ENCODE measurements around the gene FBXO17.

Gene FBXO17

GRCh38 chr19:38985262-38985661 is 9.7 kb upstream of the FBXO17 start:
- Histone ChIP-seq H3K4me1 (ENCODE audit: control insufficient read depth in 2 of 2, insufficient read depth in 2 of 2, low read length in 2 of 2) (no peaks in the 10 kb centered on the region), H3K9ac (ENCODE audit: low read depth in 1 of 2, low read length in 2 of 2) (no peak overlapping the region)

GRCh38 chr19:38980583-38981374 is 5.2 kb upstream of the FBXO17 start:
- H3K27me3 ChIP-seq (ENCODE audit: control insufficient read depth in 2 of 2, insufficient read depth in 2 of 2, low read length in 2 of 2), result peaks cover 6 to 9% of the 10 kb centered on the region in 2 donors

More at GRCh38 chr19:38985262-38985661, 9.7 kb upstream of the FBXO17 start:
- Histone ChIP-seq H3K36me3 (ENCODE audit: control insufficient read depth in 2 of 2, insufficient read depth in 2 of 2, low read length in 2 of 2) (no peaks in the 10 kb centered on the region), H3K27ac (ENCODE audit: low read depth in 2 of 2, low read length in 2 of 2) (no peak overlapping the region), H3K9me3 (ENCODE audit: control insufficient read depth in 2 of 2, low read length in 2 of 2) (no peaks in the 10 kb centered on the region), H3K4me3 (ENCODE audit: low read length in 2 of 2) (no peak overlapping the region), H3K27me3 (ENCODE audit: control insufficient read depth in 2 of 2, insufficient read depth in 2 of 2, low read length in 2 of 2) (peaks cover 0 to 2% of the 10 kb centered on the region in 2 donors)

GRCh38 chr19:38979812-38980211 is 4.3 kb upstream of the FBXO17 start:
- H3K27me3 ChIP-seq (ENCODE audit: control insufficient read depth in 2 of 2, insufficient read depth in 2 of 2, low read length in 2 of 2), result peaks cover 9% of the 10 kb centered on the region in 2 donors
- H3K9me3 ChIP-seq (ENCODE audit: control insufficient read depth in 2 of 2, low read length in 2 of 2), result no peaks in the 10 kb centered on the region
- peaks cover 0 to 4% of the 10 kb centered on the region in 2 donors for H3K4me1 ChIP-seq (ENCODE audit: control insufficient read depth in 2 of 2, insufficient read depth in 2 of 2, low read length in 2 of 2)
- H3K36me3 ChIP-seq (ENCODE audit: control insufficient read depth in 2 of 2, insufficient read depth in 2 of 2, low read length in 2 of 2), result no peaks in the 10 kb centered on the region
- H3K4me3 ChIP-seq (ENCODE audit: low read length in 2 of 2), result no peak overlapping the region
- no peak overlapping the region for H3K9ac ChIP-seq (ENCODE audit: low read depth in 1 of 2, low read length in 2 of 2)
- no peak overlapping the region for H3K27ac ChIP-seq (ENCODE audit: low read depth in 2 of 2, low read length in 2 of 2)

More at GRCh38 chr19:38980583-38981374, 5.2 kb upstream of the FBXO17 start:
- H3K9me3 ChIP-seq (ENCODE audit: control insufficient read depth in 2 of 2, low read length in 2 of 2), result no peaks in the 10 kb centered on the region
- H3K4me1 ChIP-seq (ENCODE audit: control insufficient read depth in 2 of 2, insufficient read depth in 2 of 2, low read length in 2 of 2), result peaks cover 0 to 4% of the 10 kb centered on the region in 2 donors
- H3K4me3 ChIP-seq (ENCODE audit: low read length in 2 of 2), result no peak overlapping the region
- H3K36me3 ChIP-seq (ENCODE audit: control insufficient read depth in 2 of 2, insufficient read depth in 2 of 2, low read length in 2 of 2), result no peaks in the 10 kb centered on the region
- no peak overlapping the region for H3K9ac ChIP-seq (ENCODE audit: low read depth in 1 of 2, low read length in 2 of 2)
- H3K27ac ChIP-seq (ENCODE audit: low read depth in 2 of 2, low read length in 2 of 2), result no peak overlapping the region

DNA sequence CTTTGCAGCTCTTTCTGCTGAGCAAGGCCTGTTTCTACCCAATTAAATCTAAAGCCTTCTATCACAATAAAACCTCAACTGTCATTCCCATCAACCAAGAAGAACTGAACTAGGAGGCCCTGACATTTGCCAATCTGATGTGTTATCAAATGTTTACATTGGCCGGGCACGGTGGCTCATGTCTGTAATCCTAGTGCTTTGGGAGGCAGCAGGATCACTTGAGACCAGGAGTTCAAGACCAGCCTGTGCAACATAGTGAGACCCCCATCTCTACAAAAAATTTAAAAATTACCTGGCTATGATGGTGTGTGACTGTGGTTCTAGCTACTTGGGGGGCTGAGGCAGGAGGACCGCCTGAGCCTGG is 2.8 kb upstream of the FBXO17 start:
- H3K4me3 ChIP-seq (ENCODE audit: low read length in 2 of 2), result no peak overlapping the region
- H3K4me1 ChIP-seq (ENCODE audit: control insufficient read depth in 2 of 2, insufficient read depth in 2 of 2, low read length in 2 of 2), result peaks cover 0 to 4% of the 10 kb centered on the region in 2 donors
- H3K27ac ChIP-seq (ENCODE audit: low read depth in 2 of 2, low read length in 2 of 2), result no peak overlapping the region
- H3K9ac ChIP-seq (ENCODE audit: low read depth in 1 of 2, low read length in 2 of 2), result no peak overlapping the region
- no peaks in the 10 kb centered on the region for H3K9me3 ChIP-seq (ENCODE audit: control insufficient read depth in 2 of 2, low read length in 2 of 2)
- H3K36me3 ChIP-seq (ENCODE audit: control insufficient read depth in 2 of 2, insufficient read depth in 2 of 2, low read length in 2 of 2), result no peaks in the 10 kb centered on the region
- H3K27me3 ChIP-seq (ENCODE audit: control insufficient read depth in 2 of 2, insufficient read depth in 2 of 2, low read length in 2 of 2), result peaks cover 9 to 11% of the 10 kb centered on the region in 2 donors

DNA sequence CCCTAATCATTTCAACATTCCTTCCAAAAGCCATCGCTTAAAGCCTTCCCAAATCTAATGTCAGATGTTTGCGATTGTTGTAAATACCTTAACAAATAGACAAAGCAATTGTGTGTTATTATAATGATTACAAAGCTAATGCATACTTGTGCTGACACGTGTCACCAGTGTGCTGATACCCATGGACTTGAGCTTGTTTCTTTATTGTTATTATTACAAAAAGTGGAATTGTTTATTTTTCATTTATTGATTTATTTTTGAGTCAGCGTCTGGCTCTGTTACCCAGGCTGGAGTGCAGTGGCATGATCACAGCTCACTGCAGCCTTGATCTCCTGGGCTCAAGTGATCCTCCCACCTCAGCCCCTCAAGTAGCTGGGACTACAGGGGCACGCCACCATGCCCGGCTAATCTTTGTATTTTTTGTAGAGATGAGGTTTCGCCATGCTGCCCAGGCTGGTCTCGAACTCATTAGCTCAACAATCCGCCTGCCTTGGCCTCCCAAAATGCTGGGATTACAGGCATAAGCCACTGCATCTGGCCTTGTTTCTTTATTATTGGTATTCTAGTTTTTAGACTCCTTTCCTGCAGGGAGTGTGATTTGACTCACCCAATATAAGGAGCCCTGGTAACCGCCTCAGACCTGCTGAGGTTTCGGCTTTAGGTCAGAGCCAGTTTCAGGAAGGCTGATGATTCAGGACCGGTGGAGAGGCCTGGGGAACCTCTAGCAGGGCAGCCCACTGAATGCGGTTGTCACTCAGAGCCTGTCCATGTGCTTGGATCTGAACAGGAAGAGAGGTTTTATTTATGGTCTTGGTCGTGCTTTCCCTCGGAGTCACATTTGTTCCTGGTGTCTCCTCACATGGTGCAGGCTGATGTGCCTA is 2.1 kb upstream of the FBXO17 start:
- Histone ChIP-seq H3K4me3 (ENCODE audit: low read length in 2 of 2) (no peak overlapping the region), H3K9me3 (ENCODE audit: control insufficient read depth in 2 of 2, low read length in 2 of 2) (no peaks in the 10 kb centered on the region), H3K27me3 (ENCODE audit: control insufficient read depth in 2 of 2, insufficient read depth in 2 of 2, low read length in 2 of 2) (peaks cover 9 to 11% of the 10 kb centered on the region in 2 donors), H3K9ac (ENCODE audit: low read depth in 1 of 2, low read length in 2 of 2) (no peak overlapping the region), H3K4me1 (ENCODE audit: control insufficient read depth in 2 of 2, insufficient read depth in 2 of 2, low read length in 2 of 2) (peaks cover 0 to 4% of the 10 kb centered on the region in 2 donors), H3K27ac (ENCODE audit: low read depth in 2 of 2, low read length in 2 of 2) (no peak overlapping the region), H3K36me3 (ENCODE audit: control insufficient read depth in 2 of 2, insufficient read depth in 2 of 2, low read length in 2 of 2) (no peaks in the 10 kb centered on the region)

- no peaks in the 10 kb centered on the region for H3K36me3 ChIP-seq (ENCODE audit: control insufficient read depth in 2 of 2, insufficient read depth in 2 of 2, low read length in 2 of 2)
- H3K4me3 ChIP-seq (ENCODE audit: low read length in 2 of 2), result peak overlapping the region; percentile 6 to 44
- peaks cover 9 to 11% of the 10 kb centered on the region in 2 donors for H3K27me3 ChIP-seq (ENCODE audit: control insufficient read depth in 2 of 2, insufficient read depth in 2 of 2, low read length in 2 of 2)
- peak overlapping the region; percentile 45 to 58 for H3K27ac ChIP-seq (ENCODE audit: low read depth in 2 of 2, low read length in 2 of 2)
- peak overlapping the region; percentile 41 for H3K9ac ChIP-seq (ENCODE audit: low read depth in 1 of 2, low read length in 2 of 2)
- peaks cover 0 to 4% of the 10 kb centered on the region in 2 donors for H3K4me1 ChIP-seq (ENCODE audit: control insufficient read depth in 2 of 2, insufficient read depth in 2 of 2, low read length in 2 of 2)
- H3K9me3 ChIP-seq (ENCODE audit: control insufficient read depth in 2 of 2, low read length in 2 of 2), result no peaks in the 10 kb centered on the region
Observed at GRCh38 chr19:38975861-38976271, 324 bp upstream of the FBXO17 start.

GRCh38 chr19:38974624-38975213 is 823 bp downstream of the FBXO17 start:
- Histone ChIP-seq H3K36me3 (ENCODE audit: control insufficient read depth in 2 of 2, insufficient read depth in 2 of 2, low read length in 2 of 2) (no peaks in the 10 kb centered on the region), H3K4me3 (ENCODE audit: low read length in 2 of 2) (peak overlapping the region; percentile 40 to 59), H3K27me3 (ENCODE audit: control insufficient read depth in 2 of 2, insufficient read depth in 2 of 2, low read length in 2 of 2) (peaks cover 9 to 11% of the 10 kb centered on the region in 2 donors), H3K9ac (ENCODE audit: low read depth in 1 of 2, low read length in 2 of 2) (peak overlapping the region; percentile 26 to 42), H3K4me1 (ENCODE audit: control insufficient read depth in 2 of 2, insufficient read depth in 2 of 2, low read length in 2 of 2) (peaks cover 0 to 4% of the 10 kb centered on the region in 2 donors), H3K9me3 (ENCODE audit: control insufficient read depth in 2 of 2, low read length in 2 of 2) (no peaks in the 10 kb centered on the region), H3K27ac (ENCODE audit: low read depth in 2 of 2, low read length in 2 of 2) (peak overlapping the region; percentile 67 to 72)

GRCh38 chr19:38971672-38972071 is 3.9 kb downstream of the FBXO17 start:
- Histone ChIP-seq H3K4me1 (ENCODE audit: control insufficient read depth in 2 of 2, insufficient read depth in 2 of 2, low read length in 2 of 2) (peaks cover 0 to 4% of the 10 kb centered on the region in 2 donors), H3K4me3 (ENCODE audit: low read length in 2 of 2) (no peak overlapping the region), H3K9me3 (ENCODE audit: control insufficient read depth in 2 of 2, low read length in 2 of 2) (no peaks in the 10 kb centered on the region), H3K9ac (ENCODE audit: low read depth in 1 of 2, low read length in 2 of 2) (no peak overlapping the region), H3K27me3 (ENCODE audit: control insufficient read depth in 2 of 2, insufficient read depth in 2 of 2, low read length in 2 of 2) (peaks cover 8 to 10% of the 10 kb centered on the region in 2 donors), H3K27ac (ENCODE audit: low read depth in 2 of 2, low read length in 2 of 2) (no peak overlapping the region), H3K36me3 (ENCODE audit: control insufficient read depth in 2 of 2, insufficient read depth in 2 of 2, low read length in 2 of 2) (no peaks in the 10 kb centered on the region)

- no peaks in the 10 kb centered on the region for H3K36me3 ChIP-seq (ENCODE audit: control insufficient read depth in 2 of 2, insufficient read depth in 2 of 2, low read length in 2 of 2)
Observed at GRCh38 chr19:38970664-38971532, 4.6 kb downstream of the FBXO17 start.

More at GRCh38 chr19:38970664-38971532, 4.6 kb downstream of the FBXO17 start:
- no peak overlapping the region for H3K4me3 ChIP-seq (ENCODE audit: low read length in 2 of 2)
- no peaks in the 10 kb centered on the region for H3K4me1 ChIP-seq (ENCODE audit: control insufficient read depth in 2 of 2, insufficient read depth in 2 of 2, low read length in 2 of 2)
- no peaks in the 10 kb centered on the region for H3K9me3 ChIP-seq (ENCODE audit: control insufficient read depth in 2 of 2, low read length in 2 of 2)
- peaks cover 0 to 5% of the 10 kb centered on the region in 2 donors for H3K27me3 ChIP-seq (ENCODE audit: control insufficient read depth in 2 of 2, insufficient read depth in 2 of 2, low read length in 2 of 2)
- no peak overlapping the region for H3K27ac ChIP-seq (ENCODE audit: low read depth in 2 of 2, low read length in 2 of 2)
- H3K9ac ChIP-seq (ENCODE audit: low read depth in 1 of 2, low read length in 2 of 2), result no peak overlapping the region

Measured in mucosa of rectum (tissue), 2 donors.